GM19395 (cell line): ENCODE data around the gene F11R.
"Not testable (repeated sequence)": the region's sequence is repeated elsewhere in the genome, so short reads cannot be mapped to it uniquely, and the experiment has no call there.

Experiments
- ATAC-seq: cut with Tn5 transposase; IDR thresholded peaks from one replicate; pipeline ENCODE4 v1.9.1; 2021; ENCODE audit warnings: mild to moderate bottlenecking, moderate library complexity; ENCODE audit not compliant: unreplicated experiment

F11R gene

DNA sequence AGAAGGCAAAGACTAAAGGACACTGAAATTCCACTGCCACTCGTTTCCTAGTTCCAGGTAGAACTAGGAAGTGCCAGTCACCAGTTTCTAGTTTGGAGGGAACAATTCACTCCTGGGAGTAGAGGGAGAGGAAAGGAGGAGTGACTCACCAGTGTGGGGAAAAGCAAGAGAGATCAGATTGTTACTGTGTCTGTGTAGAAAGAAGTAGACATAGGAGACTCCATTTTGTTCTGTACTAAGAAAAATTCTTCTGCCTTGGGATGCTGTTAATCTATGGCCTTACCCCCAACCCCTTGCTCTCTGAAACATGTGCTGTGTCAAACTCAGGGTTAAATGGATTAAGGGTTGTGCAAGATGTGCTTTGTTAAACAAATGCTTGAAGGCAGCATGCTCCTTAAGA, 4.3 kb downstream of the F11R start:
- ATAC-seq, result not testable (repeated sequence)

DNA sequence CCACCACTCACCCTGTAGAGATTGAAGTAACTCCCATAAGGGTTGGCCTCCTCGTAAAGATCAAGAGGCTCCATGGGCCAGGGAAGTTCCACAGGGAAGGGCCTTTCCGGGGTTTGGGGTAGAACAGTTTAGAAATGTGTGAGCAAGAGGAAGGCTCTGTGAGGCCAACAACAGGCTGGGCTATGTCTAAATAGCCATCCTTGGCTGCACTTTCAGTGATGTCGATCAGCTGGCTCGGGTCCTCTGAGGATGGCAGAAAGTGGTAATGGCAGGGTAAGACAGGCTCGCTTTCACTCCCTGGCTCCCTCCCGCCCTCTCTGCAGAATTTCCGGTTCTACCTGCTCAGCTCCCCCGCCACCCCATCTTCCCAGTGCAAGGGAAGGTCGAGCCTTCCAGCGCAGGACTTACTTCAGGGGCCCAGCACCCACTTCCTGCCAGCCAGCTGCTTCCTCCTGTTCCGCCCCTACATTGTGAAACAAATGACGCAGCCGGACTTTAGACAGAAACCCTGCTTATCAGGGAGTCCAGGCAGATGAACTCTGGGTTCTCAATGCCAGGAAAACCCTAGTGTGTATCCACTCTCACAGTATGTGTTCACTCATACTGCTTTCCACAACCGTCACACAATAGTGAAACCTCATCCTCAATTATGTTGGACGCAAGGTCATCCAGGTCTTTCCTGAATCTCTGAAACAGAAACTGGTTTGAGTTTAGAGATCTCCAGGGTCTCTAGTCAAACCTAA, 7.3 kb downstream of the F11R start:
- peak; percentile 87 for ATAC-seq

DNA sequence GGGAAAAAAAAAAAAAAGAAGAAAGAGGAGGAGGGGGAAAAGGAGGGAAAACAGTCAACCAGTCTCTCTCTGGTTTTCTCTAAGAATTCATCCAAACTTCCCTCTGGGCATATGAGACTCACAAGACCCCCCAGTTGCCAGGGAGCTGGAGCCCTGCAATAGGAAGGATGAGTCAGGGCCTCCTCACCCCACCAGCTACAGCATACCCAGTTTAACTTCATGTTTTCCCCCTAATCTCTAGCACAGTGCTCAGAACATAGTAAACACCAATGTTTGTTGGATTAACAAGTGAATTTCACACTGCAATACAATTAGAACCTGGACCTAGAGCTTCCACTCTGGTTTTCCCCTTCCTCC, 7.8 kb downstream of the F11R start:
- no peak for ATAC-seq

DNA sequence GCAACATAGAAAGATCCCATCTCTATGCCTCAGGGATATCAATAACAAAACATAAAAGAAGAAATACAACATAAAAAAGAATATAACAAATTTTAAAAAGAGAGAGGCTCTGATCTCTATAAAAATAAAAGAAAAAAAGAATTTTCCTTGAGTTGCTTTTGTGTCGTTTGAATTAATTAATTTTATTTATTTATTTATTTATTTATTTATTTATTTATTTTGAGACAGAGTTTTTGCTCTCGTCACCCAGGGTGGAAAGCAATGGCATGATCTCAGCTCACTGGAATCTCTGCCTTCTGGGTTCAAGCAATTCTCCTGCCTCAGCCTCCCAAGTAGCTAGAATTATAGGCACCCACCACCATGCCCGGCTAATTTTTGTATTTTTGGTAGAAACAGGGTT, 8.5 kb downstream of the F11R start:
- no peak for ATAC-seq

DNA sequence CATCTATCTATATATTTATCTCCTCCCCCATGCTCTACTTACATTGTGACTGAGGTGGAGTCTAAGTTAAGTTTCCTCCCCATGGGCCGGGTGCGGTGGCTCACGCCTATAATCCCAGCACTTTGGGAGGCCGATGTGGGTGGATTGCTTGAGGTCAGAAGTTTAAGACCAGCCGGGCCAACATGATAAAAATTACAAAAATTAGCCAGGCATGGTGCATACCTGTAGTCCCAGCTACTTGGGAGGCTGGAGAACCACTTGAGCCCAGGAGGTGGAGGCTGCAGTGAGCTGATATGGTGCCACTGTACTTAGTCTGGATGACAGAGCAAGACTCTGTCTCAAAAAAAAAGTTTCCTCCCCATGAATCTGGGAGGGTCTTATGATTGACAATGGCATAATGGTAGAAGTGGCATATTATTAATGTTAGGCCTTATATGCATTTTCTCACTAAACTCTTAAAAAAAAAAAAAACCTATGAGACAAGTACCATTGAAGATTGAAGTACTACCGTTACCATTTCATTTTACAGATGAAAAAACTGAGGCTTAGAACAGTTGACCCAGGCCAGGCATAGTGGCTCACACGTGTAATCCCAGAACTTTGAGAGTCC, 11.2 kb downstream of the F11R start:
- no peak for ATAC-seq

DNA sequence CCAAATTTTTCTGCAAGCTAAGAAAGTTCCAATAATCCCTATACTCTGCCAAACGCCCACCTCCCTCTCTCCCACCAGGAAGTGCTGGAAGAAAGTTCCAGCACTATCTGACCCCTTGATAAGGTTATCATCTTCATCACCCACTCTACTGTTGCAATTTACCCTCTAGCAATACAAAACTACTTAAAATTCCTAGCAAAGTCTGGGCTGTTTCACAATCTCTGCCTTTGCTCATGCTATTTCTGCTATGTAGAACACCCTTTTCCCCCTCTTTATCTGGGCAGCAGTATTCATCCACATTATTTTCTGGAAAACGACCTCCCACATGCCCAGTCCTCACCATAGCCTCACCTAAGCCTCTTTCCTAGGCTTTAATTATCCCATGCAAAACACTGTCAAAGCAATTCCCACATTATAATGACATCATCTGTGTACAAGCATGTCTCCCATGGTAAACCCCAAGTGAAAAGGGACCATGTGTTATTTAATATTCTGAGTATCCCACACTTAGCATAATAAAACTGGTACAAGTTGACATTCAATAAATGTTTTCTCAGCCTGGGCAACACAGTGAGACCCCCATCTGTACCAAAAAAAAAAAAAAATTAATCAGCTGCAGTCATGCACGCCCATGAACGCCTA, 12.0 kb downstream of the F11R start:
- no peak for ATAC-seq

DNA sequence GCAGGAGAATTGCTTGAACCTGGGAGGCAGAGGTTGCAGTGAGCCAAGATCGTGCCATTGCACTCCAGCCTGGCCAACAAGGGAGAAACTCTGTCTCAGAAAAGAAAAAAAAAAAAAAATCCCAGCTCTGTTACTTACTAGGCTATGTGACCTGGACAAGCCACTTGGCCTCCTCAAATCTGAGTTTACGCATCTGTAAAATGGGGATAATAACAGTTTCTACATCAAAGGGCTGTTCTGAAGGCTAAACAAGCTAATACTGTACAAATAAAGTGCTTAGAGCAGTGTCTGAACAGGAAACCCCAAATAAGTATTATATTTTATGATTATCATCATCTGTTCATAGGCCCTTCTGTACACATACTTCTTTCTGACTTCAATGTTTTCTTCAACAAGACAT, 13.6 kb downstream of the F11R start:
- ATAC-seq, result no peak

DNA sequence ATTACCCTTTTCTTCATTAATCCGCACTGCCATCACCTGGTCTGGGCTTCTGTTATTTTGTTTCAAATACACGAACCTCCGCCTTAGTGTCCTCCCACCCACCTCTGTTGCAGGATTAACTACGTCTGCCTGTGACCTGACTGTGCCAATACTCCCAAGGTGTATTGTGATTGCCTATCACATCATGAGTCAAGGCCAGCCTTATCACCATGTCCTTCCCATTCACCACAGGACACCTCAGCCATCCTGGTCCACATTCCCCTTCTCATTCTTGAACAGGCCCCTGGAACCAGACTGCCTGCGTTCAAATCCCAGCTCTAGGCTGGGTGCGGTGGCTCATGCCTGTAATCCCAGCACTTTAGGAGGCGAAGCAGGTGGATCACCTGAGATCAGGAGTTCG, 14.4 kb downstream of the F11R start:
- ATAC-seq, result no peak

DNA sequence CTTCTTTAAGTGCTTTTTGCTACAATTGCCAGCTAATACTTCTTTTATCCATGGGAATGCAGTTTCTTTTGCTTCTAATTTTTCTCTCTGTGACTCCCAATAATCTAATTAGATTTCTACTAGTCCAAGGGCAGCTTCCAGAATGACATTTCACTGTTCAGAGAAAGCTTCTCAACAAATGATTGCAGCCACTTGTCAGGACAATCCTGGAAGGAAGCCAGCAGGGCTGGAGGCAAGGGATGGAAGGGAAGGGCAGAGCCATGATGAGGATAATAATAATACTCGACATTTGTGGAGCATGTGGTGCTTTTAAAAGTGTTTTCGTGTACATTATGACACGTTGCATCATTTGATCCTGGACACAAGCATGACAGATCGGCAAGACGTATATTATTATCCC, 19.4 kb downstream of the F11R start:
- no peak for ATAC-seq

DNA sequence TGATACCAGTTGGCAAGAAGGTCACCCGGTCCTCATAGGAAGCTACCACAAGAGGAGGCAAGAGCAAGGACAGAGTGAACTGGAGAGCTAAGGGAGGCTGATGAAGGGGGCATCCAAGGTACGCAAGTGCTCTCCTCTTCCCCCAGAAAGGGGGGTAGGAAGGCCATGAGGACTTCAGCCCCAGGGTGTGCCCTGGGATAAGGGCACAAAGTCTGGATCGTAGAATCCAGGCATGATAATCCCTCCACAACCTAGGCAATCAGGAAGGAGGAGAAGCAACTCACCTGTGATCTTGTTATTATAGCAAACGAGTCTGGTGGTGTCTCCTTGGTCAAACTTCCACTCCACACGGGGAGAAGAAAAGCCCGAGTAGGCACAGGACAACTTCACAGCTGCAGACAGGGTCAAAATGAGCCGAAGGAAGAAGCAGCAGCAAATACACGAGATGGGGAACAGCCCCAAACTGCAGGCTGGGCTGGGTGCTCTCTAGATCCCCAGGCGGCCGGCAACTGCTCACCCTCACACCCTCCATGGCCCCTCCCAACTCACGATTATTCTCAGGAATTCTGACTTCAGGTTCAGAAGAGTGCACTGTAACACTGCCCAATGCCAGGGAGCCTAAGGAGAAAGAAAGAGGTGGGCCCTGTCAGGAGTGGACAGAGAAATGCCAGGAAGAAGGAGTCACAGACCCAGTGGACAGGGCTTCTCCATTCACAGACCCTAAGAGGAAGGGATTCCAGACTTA, 20.0 kb downstream of the F11R start:
- ATAC-seq, result no peak

DNA sequence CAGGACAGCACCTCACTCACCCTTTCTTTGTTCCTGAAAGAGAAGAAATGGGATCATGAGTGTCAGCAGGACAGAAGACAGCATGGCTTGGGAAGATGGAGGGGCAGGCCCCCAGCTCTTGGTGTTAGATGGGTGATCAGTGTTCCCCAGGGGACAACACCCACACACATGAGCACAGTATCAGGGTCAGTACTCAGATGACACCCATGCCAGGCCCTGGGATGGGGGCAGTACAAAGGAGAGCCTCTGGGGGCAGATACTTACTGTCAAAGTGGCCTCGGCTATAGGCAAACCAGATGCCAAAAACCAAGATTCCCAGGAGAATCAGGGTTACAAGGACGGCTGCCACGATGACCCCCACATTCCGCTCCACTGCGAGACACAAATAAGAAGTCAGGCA, 21.6 kb downstream of the F11R start:
- no peak for ATAC-seq

DNA sequence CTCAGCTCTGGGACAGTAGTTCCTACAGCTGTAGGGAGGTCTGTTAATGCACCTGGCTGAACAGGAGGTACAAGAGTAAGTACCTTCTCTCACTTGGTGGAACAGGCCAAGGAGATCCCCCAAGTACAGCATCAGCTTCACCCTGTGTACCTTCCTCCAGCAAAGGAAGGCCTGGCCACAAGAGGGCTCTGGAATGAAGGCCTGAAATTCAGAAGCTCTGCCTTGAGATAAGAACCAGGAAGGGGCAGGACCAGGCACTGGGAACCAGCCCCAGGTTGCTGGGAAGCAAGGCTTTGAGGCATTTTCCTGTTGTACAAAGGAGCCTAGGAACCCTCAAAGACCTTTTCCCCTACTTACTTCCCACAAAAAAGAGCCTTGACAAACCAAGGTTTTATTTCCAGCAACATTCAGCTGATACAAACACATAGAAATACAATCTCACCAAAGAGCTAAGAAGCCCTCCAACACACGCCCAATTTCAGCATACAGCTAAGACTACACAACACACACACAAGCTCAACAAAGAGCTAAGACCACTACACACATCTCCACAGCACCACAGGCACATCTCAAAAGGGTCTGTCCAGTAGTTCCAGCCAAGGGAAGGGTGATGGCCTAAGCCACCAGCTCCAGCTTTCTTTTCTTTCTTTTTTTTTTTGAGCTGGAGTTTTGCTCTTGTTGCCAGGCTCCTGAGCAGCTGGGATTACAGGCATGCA, 23.5 kb downstream of the F11R start:
- no peak for ATAC-seq

DNA sequence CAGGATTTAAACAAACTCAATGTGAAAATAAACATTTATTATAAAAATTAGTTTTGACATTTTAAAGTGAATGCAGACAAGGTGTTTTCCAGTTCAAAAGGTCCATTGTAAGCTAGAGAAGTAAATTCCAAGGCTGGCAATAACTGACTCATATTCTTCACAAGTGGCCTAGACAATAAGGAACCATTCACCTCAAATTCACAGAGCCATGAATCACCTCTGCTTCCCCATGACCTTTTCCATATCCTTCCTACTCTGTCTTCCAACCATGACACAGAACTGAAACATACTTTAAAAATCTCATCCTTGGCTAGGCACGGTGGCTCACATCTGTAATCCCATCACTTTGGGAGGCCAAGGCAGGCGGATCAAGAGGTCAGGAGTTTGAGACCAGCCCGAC, 24.8 kb downstream of the F11R start:
- ATAC-seq, result no peak

DNA sequence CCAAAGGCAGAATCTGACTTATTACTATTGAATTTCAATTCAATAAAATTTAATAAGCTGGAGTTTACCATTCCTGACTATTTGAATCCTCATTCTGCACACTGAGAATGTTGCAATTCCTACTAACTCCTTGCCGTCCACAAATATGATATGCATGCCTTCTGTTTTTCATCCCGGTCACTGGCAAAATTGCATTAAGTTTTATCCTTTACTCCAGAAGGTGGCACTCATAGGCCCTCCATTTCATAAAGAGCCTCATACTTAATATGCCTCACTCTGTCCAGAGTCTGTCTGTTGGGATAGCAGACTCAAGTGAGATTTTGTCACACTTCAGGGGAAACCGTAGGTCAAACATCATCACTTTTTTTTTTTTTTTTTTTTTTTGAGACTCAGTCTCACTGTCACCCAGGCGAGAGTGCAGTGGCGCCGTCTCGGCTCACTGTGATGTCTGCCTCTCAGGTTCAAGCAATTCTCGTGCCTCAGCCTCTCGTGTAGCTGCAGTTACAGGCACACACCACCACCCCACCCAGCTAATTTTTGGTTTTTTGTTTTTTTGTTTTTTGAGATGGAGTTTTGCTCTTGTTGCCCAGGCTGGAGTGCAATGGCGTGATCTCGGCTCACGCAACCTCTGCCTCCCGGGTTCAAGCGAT, 27.3 kb downstream of the F11R start:
- ATAC-seq, result no peak

DNA sequence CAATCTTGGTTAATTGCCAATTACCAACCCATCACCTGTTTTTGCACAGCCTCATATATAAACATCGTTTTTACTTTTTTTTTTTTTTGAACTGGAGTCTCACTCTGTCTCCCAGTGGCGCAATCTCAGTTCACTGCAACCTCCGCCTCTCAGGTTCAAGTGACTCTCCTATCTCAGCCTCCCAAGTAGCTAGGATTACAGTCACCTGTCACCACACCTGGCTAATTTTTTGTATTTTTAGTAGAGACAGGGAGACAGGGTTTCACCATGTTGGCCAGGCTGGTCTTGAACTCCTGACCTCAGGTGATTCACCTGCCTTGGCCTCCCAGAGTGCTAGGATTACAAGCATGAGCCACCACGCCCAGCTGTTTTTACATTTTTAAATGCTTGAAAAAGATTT, 28.9 kb downstream of the F11R start:
- not testable (repeated sequence) for ATAC-seq

DNA sequence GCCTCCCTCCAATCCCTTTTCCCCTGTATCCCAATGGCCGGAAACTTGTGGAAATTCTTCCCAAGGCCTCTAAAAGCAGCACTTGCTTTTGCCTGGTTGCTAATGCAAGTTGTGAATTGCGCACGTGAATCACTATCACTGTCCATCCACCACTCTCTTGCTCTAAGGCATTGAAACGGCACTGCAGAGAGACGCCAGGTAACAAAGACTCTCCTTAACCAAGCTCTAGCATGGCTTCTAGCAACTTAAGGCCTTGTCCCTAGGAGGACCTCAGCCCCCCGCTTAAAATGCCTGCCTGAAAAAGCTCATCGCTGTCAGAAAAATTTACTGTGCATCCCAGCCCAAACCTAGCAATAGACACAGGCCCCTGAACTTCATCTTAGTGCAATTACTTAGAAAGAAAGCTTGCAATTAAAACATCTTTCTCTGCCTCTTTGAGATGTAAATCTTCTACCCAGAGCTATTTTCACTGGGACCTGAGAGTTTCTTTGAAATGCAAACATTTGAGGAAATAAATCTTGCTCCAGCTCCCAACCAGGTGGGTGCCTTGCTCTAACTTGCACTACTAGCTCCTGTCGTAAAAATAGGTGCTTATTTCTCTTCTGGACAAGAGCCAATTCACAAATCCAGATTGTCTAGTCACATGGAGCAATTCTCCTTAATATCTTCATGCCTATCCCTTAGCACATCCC, 33.4 kb downstream of the F11R start:
- no peak for ATAC-seq

DNA sequence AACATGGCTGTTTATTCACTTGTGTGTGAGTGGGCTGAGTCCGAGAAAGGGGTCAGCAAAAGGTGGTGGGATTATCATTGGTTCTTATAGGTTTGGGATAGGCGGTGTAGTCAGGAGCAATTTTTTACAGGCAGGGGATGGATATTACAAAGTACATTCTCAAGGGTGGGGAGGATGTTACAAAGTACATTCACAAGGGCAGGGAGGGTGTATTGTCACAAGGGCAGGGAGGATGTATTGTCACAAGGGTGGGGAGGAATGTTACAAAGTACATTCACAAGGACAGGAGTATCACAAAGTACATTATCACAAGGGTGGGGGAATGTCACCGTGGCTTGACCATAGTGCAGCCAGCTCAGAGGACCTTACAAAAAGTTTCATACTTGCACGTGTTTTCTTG, 35.2 kb downstream of the F11R start:
- ATAC-seq, result no peak

DNA sequence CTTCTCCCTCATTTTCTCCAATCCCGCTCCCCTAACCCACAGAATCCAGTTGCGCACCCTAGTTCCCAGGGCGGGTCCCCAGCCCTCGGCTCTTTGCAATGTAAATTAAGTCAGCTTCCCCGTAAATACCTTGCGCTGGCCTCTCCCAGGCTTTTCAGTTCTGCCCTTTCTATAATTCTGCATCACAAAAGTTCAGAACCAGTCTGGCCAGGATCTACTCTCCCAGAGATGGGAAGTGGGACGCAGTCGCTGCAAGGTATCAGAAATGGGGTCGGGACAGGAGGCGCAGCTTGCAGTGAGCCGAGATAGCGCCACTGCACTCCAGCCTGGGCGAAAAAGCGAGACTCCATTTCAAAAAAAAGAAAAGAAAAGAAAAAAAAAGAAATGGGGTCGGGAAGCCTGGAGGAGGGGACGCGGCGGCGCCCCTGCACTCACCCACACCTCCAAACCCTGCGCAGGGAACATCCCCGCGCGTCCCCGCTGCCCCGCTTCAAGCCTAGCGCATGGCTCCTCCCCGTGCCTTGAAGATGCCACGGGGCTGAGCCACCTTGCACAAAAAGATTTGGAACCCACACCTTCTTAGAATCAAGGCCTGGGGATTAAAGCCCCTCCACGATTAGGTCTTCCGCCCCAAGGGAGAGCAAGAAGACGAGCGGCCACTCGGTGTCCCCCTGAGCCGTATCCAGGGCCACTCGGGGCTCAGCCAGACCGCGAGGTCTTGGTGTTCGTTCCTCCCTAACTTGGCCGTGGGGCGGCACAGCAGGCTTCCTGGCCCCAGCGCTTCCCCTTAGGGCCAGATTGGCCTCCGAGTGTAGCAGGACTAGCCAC, 39.2 kb downstream of the F11R start:
- no peak for ATAC-seq

DNA sequence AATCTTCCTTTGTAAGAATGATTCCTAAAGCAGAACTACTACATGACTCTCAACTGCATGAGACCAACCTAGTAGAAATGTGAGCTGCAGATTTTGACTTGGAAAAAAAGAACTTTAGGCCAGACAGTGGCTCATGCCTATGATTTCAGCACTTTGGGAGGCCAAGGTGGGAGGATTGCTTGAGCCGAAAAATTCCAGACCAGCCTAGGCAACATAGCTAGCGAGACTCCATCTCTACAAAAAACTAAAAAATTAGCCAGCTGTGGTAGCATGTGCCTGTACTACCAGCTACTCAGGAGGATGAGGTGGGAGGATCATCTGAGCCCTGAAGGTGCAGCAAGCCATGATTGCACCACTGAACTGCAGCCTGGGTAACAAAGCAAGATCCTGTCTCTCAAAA, 41.7 kb downstream of the F11R start:
- ATAC-seq, result no peak
